Ammon's horn (tissue), 1 donor: ENCODE measurements around the gene NTF4.
"Not testable (repeated sequence)": the region's sequence is repeated elsewhere in the genome, so short reads cannot be mapped to it uniquely, and the experiment has no call there.

Source experiments
- DNase-seq: peaks from one replicate; pipeline ENCODE4 v3.0.0-alpha.2; 2016; ENCODE audit warnings: low spot score

NTF4 gene

GRCh38 chr19:49020931-49021895, 43.4 kb downstream of the NTF4 start:
- no peak for DNase-seq

- DNase-seq = no peak
Observed at GRCh38 chr19:49020342-49020741, 44.3 kb downstream of the NTF4 start.

DNA sequence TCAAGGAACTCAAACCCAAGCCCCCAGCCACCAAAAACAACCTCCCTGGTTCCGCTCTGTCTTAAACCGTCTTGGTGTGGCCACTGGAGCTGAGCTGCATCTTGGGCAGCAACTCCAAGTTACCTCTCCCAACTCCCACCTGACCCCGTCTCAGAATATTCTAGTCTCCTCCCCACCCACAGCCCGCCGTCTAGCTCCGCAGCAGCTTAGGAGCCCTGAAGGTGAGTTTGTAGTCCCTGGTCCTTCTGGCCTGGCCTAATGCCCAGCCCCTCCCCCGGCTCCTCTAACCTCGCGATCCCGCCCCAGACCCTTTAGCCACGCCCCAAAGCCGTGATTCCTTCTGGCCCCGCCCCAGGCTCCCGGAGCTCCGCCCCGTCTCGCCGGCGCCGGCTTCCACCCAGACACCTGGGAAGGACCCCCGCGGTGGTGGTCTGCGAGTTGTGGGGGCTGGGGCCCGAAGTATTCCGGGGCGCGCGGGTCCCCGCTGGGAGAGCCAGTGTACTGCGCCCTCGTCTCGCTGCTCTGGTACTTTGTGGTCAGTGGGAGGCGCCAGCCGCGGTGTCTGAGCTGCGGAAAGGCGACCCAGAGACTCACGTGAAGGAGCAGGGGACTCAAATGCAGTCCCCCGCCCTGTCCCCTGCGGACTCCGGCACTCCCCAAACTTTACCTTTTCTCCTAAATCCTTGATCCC, 45.2 kb downstream of the NTF4 start:
- no peak for DNase-seq

DNA sequence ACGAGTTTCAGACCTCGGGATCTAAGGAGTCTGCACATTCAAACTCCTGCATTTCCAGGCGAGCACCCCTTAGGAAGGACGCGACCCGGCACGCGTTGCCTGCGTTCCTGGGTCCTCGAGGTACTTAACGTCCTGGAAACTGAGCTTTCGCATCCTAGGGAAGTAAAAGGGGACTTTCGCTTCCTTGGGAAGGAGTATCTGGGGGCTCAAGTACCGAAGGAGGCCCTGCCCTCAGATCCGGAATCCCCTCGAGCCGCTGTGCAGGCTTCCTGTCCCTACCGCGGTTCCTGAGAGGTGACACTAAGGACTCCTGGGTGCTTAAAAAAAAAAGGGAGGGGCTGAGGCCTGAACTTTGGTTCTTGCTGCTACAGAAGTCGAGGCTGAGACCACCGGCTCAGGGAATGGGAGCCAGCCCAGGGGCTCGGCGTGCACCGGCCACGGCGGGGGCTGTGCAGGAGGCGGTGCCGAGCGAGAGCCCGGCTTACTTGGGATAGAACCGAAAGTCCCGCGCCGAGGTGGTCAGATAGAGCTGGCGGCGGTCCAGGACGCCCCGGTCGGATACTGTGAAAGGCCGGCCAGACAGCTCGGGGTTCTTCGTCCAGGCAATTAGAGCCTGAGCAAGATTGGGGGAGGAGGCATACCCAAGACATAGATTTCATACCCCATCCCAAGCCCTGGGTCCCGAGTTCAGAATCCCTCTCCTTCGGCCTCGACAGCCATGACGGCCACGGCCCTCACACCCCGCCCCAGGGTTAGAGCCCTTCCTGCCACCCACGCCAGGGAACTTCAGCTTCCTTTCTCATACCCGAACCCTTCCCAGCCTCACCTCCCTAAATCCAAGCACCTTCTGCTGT, 46.0 kb downstream of the NTF4 start:
- DNase-seq = not testable (repeated sequence)

- no peak for DNase-seq
Observed at GRCh38 chr19:49017666-49018351, 46.8 kb downstream of the NTF4 start.

- DNase-seq = no peak
Observed at GRCh38 chr19:49017041-49017665, 47.5 kb downstream of the NTF4 start, which contains the start of gene LHB. LHB (minus strand) TSS chr19:49017091; CDS start chr19:49017081, 10 bp downstream.

GRCh38 chr19:49016067-49016839, 48.4 kb downstream of the NTF4 start:
- no peak for DNase-seq

DNA sequence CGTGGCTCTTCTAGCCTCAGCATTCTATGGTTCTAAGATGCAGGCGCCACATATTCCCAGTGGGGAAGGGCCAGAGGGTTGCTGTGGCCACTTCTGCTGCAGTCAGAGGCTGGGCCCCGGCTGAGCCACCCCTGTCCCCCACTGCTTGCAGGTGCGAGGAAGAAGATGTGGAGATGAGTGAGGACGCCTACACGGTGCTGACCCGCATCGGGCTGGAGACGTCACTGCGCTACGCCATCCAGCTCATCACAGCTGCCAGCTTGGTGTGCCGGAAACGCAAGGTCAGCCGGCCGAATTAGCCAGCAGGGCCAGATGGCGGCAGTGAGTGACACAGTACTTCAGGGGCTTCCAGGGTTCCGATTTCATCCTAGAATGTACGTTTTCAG, 49.8 kb downstream of the NTF4 start:
- no peak for DNase-seq

DNA sequence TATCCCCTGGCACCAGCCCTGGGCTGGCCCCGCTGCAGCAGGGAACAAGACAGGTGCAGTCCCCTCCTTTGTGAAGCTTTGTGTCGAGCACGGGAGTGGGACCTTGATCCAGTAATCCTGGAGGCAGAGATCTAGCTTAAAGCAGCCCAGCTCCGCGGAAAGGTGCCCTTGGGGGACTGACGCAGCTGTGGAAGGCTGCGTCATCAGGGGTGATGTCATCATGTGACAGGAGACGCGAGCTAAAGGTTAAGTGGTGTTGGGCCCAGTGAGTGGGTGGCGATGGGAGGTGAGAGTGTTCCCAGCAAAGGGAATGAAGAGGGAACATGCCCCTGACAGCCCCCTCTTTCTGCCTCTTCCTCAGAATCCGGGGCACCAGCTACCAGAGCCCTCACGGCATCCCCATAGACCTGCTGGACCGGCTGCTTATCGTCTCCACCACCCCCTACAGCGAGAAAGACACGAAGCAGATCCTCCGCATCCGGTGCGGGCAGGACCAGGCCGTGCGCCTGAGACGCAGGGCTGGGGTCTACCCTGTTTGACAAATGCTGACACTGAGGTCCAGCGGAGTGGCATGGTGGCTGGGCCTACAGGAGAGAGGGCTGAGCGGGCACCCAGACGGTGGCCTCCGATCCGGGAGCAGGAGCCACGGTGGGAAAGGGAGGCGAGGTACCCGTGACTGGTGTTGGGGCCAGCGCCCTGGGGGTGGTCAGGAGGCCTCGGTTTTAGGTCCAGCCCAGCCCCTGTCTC, 50.3 kb downstream of the NTF4 start:
- no peak for DNase-seq

GRCh38 chr19:49011194-49011593, 53.4 kb downstream of the NTF4 start:
- no peak for DNase-seq
